HepG2 (cell line): ENCODE measurements around the gene CLIP2. TPM values are rescaled to one million over a fixed set of nuclear protein-coding genes. Genes with fewer than 3 reads are reported as not detected.
A peak's percentile ranks its signal among the peaks of the same experiment; 100 is the strongest.

Experiments used
- ATAC-seq: fragments of 200-7000 bp; cut with Tn5 transposase; 3 replicates; pipeline ENCODE4 v1.9.1; 2020; ENCODE audit warnings: mild to moderate bottlenecking, moderate library complexity
- BruUV-seq: library from RNA; stranded (reverse); fragments of 400-500 nt; replicated peaks from 2 replicates; lab custom pipeline; 2021; lab: Mats Ljungman, UMichigan
- CTCF ChIA-PET: fragments of 300-600 bp; formaldehyde crosslinking; extraction: SDS; loops from one replicate; lab custom pipeline; 2021; ENCODE audit warnings: low total read pairs, inconsistent platforms, low intra/inter-chr PET ratio; lab: Yijun Ruan, JAX
- POLR2A ChIA-PET: fragments of 350-600 bp; sonication (Branson Sonifier 250); formaldehyde crosslinking; loops from one replicate; lab custom pipeline; 2020; ENCODE audit warnings: antibody characterized with exemption, inconsistent platforms; lab: Yijun Ruan, JAX
- DNase-seq: peaks from one replicate; pipeline ENCODE4 v3.0.0-alpha.2; 2015; ENCODE audit warnings: low spot score
- FAIRE-seq: peaks from 3 replicates; lab custom pipeline; 2011; peaks lifted over from hg19 to GRCh38; lab: Jason Lieb, UNC
- H2AFZ ChIP-seq: one replicate; pipeline ENCODE4 v1.6.1; 2011; ENCODE audit warnings: low read length, inconsistent platforms
- H3K27ac ChIP-seq: fragments of 300-600 bp; 3 replicates; pipeline ENCODE4 v1.8.0; 2011; ENCODE audit warnings: mixed run types, mild to moderate bottlenecking, mixed read lengths, low read length, inconsistent platforms; ENCODE audit not compliant: insufficient read depth; ENCODE audit errors: extremely low read length
- H3K27me3 ChIP-seq, 2 experiments: fragments of 200-600 bp in 1 of 2; 2 replicates in 1 of 2; 3 replicates in 1 of 2; pipeline versions ENCODE4 v1.6.0 to v1.8.0; 2011; ENCODE audit warnings: low read length in 2 of 2, mild to moderate bottlenecking in 2 of 2, moderate library complexity in 2 of 2, inconsistent platforms in 1 of 2; ENCODE audit not compliant: insufficient read depth in 2 of 2, control insufficient read depth in 1 of 2
- H3K36me3 ChIP-seq, 2 experiments: fragments of 200-600 bp in 1 of 2; replicated peaks in 1 of 2; 2 replicates in 1 of 2; 3 replicates in 1 of 2; pipeline versions ENCODE4 v1.5.1 to v1.8.0; 2011; ENCODE audit warnings: low read length in 2 of 2, inconsistent platforms in 1 of 2; ENCODE audit not compliant: insufficient read depth in 2 of 2, control insufficient read depth in 1 of 2
- H3K4me1 ChIP-seq: 2 replicates; pipeline ENCODE4 v1.5.1; 2012; ENCODE audit warnings: low read length, inconsistent platforms; ENCODE audit not compliant: insufficient read depth
- H3K4me2 ChIP-seq: 2 replicates; pipeline ENCODE4 v1.6.0; 2011; ENCODE audit warnings: low read depth, low read length, inconsistent platforms
- H3K4me3 ChIP-seq, 3 experiments: fragments of 200-600 bp in 1 of 3; sonication (generic), shearing (Covaris generic) in 1 of 3; replicated peaks in 1 of 3; 2 replicates each; pipeline ENCODE4 v1.5.1; 2011 to 2016; ENCODE audit warnings: low read length in 3 of 3, inconsistent platforms in 2 of 3, low read depth in 2 of 3, mild to moderate bottlenecking in 2 of 3, control low read depth in 1 of 3, mixed read lengths in 1 of 3; ENCODE audit not compliant: insufficient read depth in 1 of 3
- H3K79me2 ChIP-seq: one replicate; pipeline ENCODE4 v1.6.1; 2011; ENCODE audit warnings: low read length, inconsistent platforms; ENCODE audit not compliant: insufficient read depth
- H3K9ac ChIP-seq: 2 replicates; pipeline ENCODE4 v1.6.0; 2011; ENCODE audit warnings: mild to moderate bottlenecking, low read depth, low read length, inconsistent platforms; ENCODE audit not compliant: insufficient read depth
- H3K9me3 ChIP-seq: 2 replicates; pipeline ENCODE4 v1.5.1; 2012; ENCODE audit warnings: mild to moderate bottlenecking, low read length
- H4K20me1 ChIP-seq: 2 replicates; pipeline ENCODE4 v1.6.0; 2011; ENCODE audit warnings: inconsistent platforms, mild to moderate bottlenecking, low read length, moderate library complexity; ENCODE audit not compliant: insufficient read depth
- ASH2L ChIP-seq: fragments of 300-600, 200-600 bp; sonication (generic); IDR thresholded peaks from 2 replicates; pipeline ENCODE4 v1.7.0; 2017; ENCODE audit warnings: low read depth, mild to moderate bottlenecking, moderate library complexity, mixed read lengths, low read length; ENCODE audit not compliant: insufficient read length
- BRD4 ChIP-seq: sonication (generic); formaldehyde crosslinking; IDR thresholded peaks from 2 replicates; pipeline ENCODE4 v1.4.0; 2020; ENCODE audit warnings: missing genetic modification reagents
- FOXA1 ChIP-seq, 2 experiments: fragments of 450-650 bp in 1 of 2; sonication (generic) in 1 of 2; formaldehyde crosslinking in 1 of 2; IDR thresholded peaks; 2 replicates each; pipeline versions ENCODE4 v1.4.0 to v1.6.1; 2016 to 2020; ENCODE audit warnings: missing genetic modification reagents in 1 of 2
- GABPA ChIP-seq, 2 experiments: IDR thresholded peaks; 2 replicates each; pipeline ENCODE4 v1.6.1; 2011 to 2016; ENCODE audit warnings: low read depth in 2 of 2, low read length in 1 of 2, missing biosample characterization in 1 of 2, missing genetic modification characterization in 1 of 2
- KMT2B ChIP-seq: IDR thresholded peaks from 2 replicates; pipeline ENCODE4 v1.6.1; 2016; ENCODE audit warnings: missing genetic modification reagents, missing compliant biosample characterization
- LRRFIP1 ChIP-seq: sonication (generic); formaldehyde crosslinking; conservative IDR thresholded peaks from 2 replicates; pipeline ENCODE4 v1.4.0; 2020; ENCODE audit warnings: missing genetic modification reagents
- MEIS2 ChIP-seq: sonication (generic); formaldehyde crosslinking; IDR thresholded peaks from 2 replicates; pipeline ENCODE4 v1.9.0; 2021; ENCODE audit warnings: mild to moderate bottlenecking, missing genetic modification reagents
- U2AF1 ChIP-seq: fragments of 200-400 bp; formaldehyde crosslinking; optimal IDR thresholded peaks from 2 replicates; pipeline ENCODE3; 2017; ENCODE audit warnings: mild to moderate bottlenecking, low read depth, low read length
- ZFYVE20 ChIP-seq: sonication (generic); formaldehyde crosslinking; IDR thresholded peaks from 2 replicates; pipeline ENCODE4 v1.8.0; 2023; ENCODE audit warnings: low read depth, mild to moderate bottlenecking, moderate library complexity, missing genetic modification reagents, borderline replicate concordance
- ZNF460 ChIP-seq: sonication (generic); formaldehyde crosslinking; IDR thresholded peaks from 2 replicates; pipeline ENCODE4 v1.5.1; 2020; ENCODE audit warnings: missing genetic modification reagents, mild to moderate bottlenecking, borderline replicate concordance
- ZNF597 ChIP-seq: sonication (generic); formaldehyde crosslinking; IDR thresholded peaks from 2 replicates; pipeline ENCODE4 v1.5.0; 2020; ENCODE audit warnings: missing genetic modification reagents
- ZNF605 ChIP-seq: sonication (generic); formaldehyde crosslinking; IDR thresholded peaks from 2 replicates; pipeline ENCODE4 v1.8.0; 2022; ENCODE audit warnings: mild to moderate bottlenecking, missing genetic modification reagents
- WGBS: methylation state at CpG from one replicate; pipeline ENCODE4 v1.1.6; 2017; ENCODE audit warnings: low lambda C conversion rate; 5-methylcytosine and 5-hydroxymethylcytosine counted together
- in situ Hi-C: cut with HindIII; loops from 2 replicates; pipeline ENCODE4 v1.10.0; 2017; ENCODE audit warnings: low pct_unique_long_range_greater_than_20kb; ENCODE audit not compliant: extremely low pct_ligation_motif_present
- intact Hi-C: fragments of 100-400 bp; cut with micrococcal nuclease; formaldehyde crosslinking; loops from one replicate; pipeline ENCODE4 v1.10.0; 2022; ENCODE audit not compliant: unreplicated experiment
- polyA plus RNA-seq, 8 experiments: library from polyadenylated mRNA; depleted of rRNA in 3 of 8; stranded (reverse) in 7 of 8; unstranded in 1 of 8; fragments of >200 nt; fragmentation: Illumina TruSeq in 4 of 8; extraction: Trizol in 4 of 8; gene quantifications; 2 replicates each; pipeline versions ENCODE4 v1.2.1 to v1.2.3, GENCODE V29; 2011 to 2016; ENCODE audit warnings: low read depth in 4 of 8, missing spikeins in 1 of 8, mixed read lengths in 1 of 8; ENCODE audit not compliant: insufficient read depth in 1 of 8
- total RNA-seq, 5 experiments: library from RNA; depleted of rRNA; stranded (reverse); fragments of >200 nt; fragmentation: Illumina TruSeq; extraction: Trizol; gene quantifications; 2 replicates each; pipeline ENCODE4 v1.2.3, GENCODE V29; 2016; ENCODE audit warnings: low read depth in 1 of 5
- TF ChIP-seq, protein P1 (sequence below): sonication (generic); formaldehyde crosslinking; IDR thresholded peaks from 2 replicates; pipeline ENCODE4 v1.4.0; 2020; ENCODE audit warnings: missing genetic modification reagents

Gene CLIP2
- total and polyA plus RNA-seq, 2 of the 13 experiments (the other 11 are each of a cell fraction or from before 2014, with no cell fraction given) = 6.5 to 17.4 TPM

DNA sequence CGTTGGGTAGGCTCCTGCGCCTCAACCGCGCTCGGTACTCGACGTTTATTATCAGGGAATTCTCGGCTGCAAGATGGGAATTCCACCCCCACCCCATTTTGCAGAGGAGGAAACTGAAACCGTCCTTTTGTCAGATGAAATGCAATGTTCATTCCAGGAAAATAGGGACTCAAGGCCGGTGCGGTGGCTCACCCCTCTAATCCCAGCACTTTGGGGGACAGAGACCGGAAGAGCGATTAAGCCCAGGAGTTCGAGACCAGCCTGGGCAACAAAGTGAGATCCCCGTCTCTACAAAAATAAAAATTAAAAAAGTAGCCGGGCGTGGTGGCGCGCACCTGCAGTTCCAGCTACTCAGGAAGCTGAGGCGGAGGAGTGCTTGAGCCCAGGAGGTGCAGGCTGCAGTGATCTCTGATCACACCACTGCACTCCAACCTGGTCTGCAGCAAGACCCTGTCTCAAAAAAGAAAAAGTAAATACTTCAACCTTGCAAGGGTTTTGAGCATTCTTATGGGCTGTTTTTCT, 34.3 kb upstream of the CLIP2 start:
- H3K9ac ChIP-seq = peak overlapping the region; percentile 95
- 9% methylated on average over 20 of the region's 20 CpGs for WGBS
- H3K27ac ChIP-seq = peak overlapping the region; percentile 79
- peaks cover 61% of the 10 kb centered on the region for H3K4me1 ChIP-seq
- H3K79me2 ChIP-seq = peaks cover 12% of the 10 kb centered on the region
- peak overlapping the region; percentile 17 for H2AFZ ChIP-seq
- H3K27me3 ChIP-seq = no peaks in the 10 kb centered on the region; a peak in 1 of 5 replicates
- FAIRE-seq = no peak
- intact Hi-C loops = loop anchor here (5.0 kb wide), 1 partner anchor 37 kb away; no protein-coding TSS in a partner anchor
- CTCF ChIA-PET = no interaction called here
- no peak for ATAC-seq
- H3K36me3 ChIP-seq = peaks cover 2 to 12% of the 10 kb centered on the region in 2 experiments; a peak in 3 of 5 replicates
- no peak for DNase-seq
- POLR2A ChIA-PET = interaction anchor here (1.0 to 1.9 kb wide), 4 partner anchors 9 to 35 kb away, joined by 3 to 6 read pairs (median 4); no protein-coding TSS in a partner anchor
- no peaks in the 10 kb centered on the region for H4K20me1 ChIP-seq
- no peaks in the 10 kb centered on the region for H3K9me3 ChIP-seq
- peak overlapping the region; percentile 83 to 98 (median 83) for H3K4me3 ChIP-seq
- peak overlapping the region; percentile 93 for H3K4me2 ChIP-seq
- BruUV-seq = TSS peak; percentile 83
- in situ Hi-C loops = no loop called here
- TF ChIP-seq GABPA (IDR thresholded peaks at IDR 0.05; ENCODE audit: low read depth, low read length) = peak; percentile 13; the same call in 1 of the 2 replicates
- TF ChIP-seq GABPA (CRISPR knock-in tag; IDR thresholded peaks at IDR 0.05; ENCODE audit: low read depth) = no peak
- TF ChIP-seq ASH2L = peak; percentile 4
- TF ChIP-seq LRRFIP1 (CRISPR knock-in tag) = no peak
- no peak for TF ChIP-seq ZFYVE20 (CRISPR knock-in tag)
- no peak for TF ChIP-seq U2AF1
- no peak for TF ChIP-seq FOXA1 (IDR thresholded peaks at IDR 0.05)
- no peak for TF ChIP-seq FOXA1 (CRISPR knock-in tag; IDR thresholded peaks at IDR 0.05)
- TF ChIP-seq ZNF597 (CRISPR knock-in tag) = no peak
- TF ChIP-seq, protein P1, sequence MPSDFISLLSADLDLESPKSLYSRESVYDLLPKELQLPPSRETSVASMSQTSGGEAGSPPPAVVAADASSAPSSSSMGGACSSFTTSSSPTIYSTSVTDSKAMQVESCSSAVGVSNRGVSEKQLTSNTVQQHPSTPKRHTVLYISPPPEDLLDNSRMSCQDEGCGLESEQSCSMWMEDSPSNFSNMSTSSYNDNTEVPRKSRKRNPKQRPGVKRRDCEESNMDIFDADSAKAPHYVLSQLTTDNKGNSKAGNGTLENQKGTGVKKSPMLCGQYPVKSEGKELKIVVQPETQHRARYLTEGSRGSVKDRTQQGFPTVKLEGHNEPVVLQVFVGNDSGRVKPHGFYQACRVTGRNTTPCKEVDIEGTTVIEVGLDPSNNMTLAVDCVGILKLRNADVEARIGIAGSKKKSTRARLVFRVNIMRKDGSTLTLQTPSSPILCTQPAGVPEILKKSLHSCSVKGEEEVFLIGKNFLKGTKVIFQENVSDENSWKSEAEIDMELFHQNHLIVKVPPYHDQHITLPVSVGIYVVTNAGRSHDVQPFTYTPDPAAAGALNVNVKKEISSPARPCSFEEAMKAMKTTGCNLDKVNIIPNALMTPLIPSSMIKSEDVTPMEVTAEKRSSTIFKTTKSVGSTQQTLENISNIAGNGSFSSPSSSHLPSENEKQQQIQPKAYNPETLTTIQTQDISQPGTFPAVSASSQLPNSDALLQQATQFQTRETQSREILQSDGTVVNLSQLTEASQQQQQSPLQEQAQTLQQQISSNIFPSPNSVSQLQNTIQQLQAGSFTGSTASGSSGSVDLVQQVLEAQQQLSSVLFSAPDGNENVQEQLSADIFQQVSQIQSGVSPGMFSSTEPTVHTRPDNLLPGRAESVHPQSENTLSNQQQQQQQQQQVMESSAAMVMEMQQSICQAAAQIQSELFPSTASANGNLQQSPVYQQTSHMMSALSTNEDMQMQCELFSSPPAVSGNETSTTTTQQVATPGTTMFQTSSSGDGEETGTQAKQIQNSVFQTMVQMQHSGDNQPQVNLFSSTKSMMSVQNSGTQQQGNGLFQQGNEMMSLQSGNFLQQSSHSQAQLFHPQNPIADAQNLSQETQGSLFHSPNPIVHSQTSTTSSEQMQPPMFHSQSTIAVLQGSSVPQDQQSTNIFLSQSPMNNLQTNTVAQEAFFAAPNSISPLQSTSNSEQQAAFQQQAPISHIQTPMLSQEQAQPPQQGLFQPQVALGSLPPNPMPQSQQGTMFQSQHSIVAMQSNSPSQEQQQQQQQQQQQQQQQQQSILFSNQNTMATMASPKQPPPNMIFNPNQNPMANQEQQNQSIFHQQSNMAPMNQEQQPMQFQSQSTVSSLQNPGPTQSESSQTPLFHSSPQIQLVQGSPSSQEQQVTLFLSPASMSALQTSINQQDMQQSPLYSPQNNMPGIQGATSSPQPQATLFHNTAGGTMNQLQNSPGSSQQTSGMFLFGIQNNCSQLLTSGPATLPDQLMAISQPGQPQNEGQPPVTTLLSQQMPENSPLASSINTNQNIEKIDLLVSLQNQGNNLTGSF (CRISPR knock-in tag) = 0 out of 2 replicates have a peak, but pooled peaks have one; percentile 9
- 0 out of 2 replicates have a peak, but pooled peaks have one; percentile 7 for TF ChIP-seq BRD4 (CRISPR knock-in tag)
- TF ChIP-seq KMT2B (CRISPR knock-in tag) = no peak
- TF ChIP-seq ZNF605 (CRISPR knock-in tag) = no peak
- peak; percentile 4; the same call in 1 of the 2 replicates for TF ChIP-seq MEIS2 (CRISPR knock-in tag)
- TF ChIP-seq ZNF460 (CRISPR knock-in tag) = peak; percentile 87
